HepG2 (cell line): ENCODE measurements around the gene ZNF48.

Source experiments
- FOSL1 ChIP-seq: sonication (generic); formaldehyde crosslinking; IDR thresholded peaks from 2 replicates; pipeline ENCODE4 v1.9.0; 2021; ENCODE audit warnings: missing genetic modification reagents, borderline replicate concordance
- GTF2F1 ChIP-seq: fragments of 150-350 bp; IDR thresholded peaks from 2 replicates; pipeline ENCODE4 v1.6.1; 2014; ENCODE audit warnings: low read length
- HNF4A ChIP-seq: sonication (generic); formaldehyde crosslinking; IDR thresholded peaks from 2 replicates; pipeline ENCODE4 v1.4.0; 2020; ENCODE audit warnings: missing genetic modification reagents
- ISX ChIP-seq: sonication (generic); formaldehyde crosslinking; conservative IDR thresholded peaks from 2 replicates; pipeline ENCODE4 v1.5.0; 2020; ENCODE audit warnings: missing genetic modification reagents
- JUND ChIP-seq: sonication (generic); formaldehyde crosslinking; IDR thresholded peaks from 2 replicates; pipeline ENCODE4 v1.8.0; 2022; ENCODE audit warnings: mild to moderate bottlenecking, missing genetic modification reagents
- KLF9 ChIP-seq: IDR thresholded peaks from 2 replicates; pipeline ENCODE4 v1.6.1; 2016; ENCODE audit warnings: low read depth
- SAFB2 ChIP-seq: sonication (generic); formaldehyde crosslinking; IDR thresholded peaks from 2 replicates; pipeline ENCODE4 v1.5.1; 2020; ENCODE audit warnings: missing genetic modification reagents, low read depth, mild to moderate bottlenecking, borderline replicate concordance
- SMARCE1 ChIP-seq: fragments of 450-650 bp; IDR thresholded peaks from 2 replicates; pipeline ENCODE4 v1.6.1; 2017; ENCODE audit warnings: borderline replicate concordance
- ZBTB43 ChIP-seq: sonication (generic); formaldehyde crosslinking; conservative IDR thresholded peaks from 2 replicates; pipeline ENCODE4 v1.4.0; 2020; ENCODE audit warnings: missing genetic modification reagents
- ZNF260 ChIP-seq: sonication (generic); formaldehyde crosslinking; IDR thresholded peaks from 2 replicates; pipeline ENCODE4 v1.4.0; 2020; ENCODE audit warnings: missing genetic modification reagents, low read depth, mild to moderate bottlenecking, borderline replicate concordance
- ZNF329 ChIP-seq: sonication (generic); formaldehyde crosslinking; IDR thresholded peaks from 2 replicates; pipeline ENCODE4 v1.9.0; 2021; ENCODE audit warnings: low read depth, mild to moderate bottlenecking, missing genetic modification reagents
- ZNF766 ChIP-seq: sonication (generic); formaldehyde crosslinking; IDR thresholded peaks from 2 replicates; pipeline ENCODE4 v1.5.0; 2020; ENCODE audit warnings: missing genetic modification reagents, borderline replicate concordance
- TF ChIP-seq, protein P1 (sequence below): sonication (generic); formaldehyde crosslinking; IDR thresholded peaks from 2 replicates; pipeline ENCODE4 v1.8.1; 2022; ENCODE audit warnings: low read depth, mild to moderate bottlenecking, missing genetic modification reagents

GRCh38 chr16:30379158-30379783 is 15.9 kb upstream of the ZNF48 start:
- TF ChIP-seq KLF9 (CRISPR knock-in tag) (no peak), ZBTB43 (no peak), SAFB2 (CRISPR knock-in tag) (0 out of 2 replicates have a peak, but pooled peaks have one; percentile 35), SMARCE1 (no peak), ZNF329 (CRISPR knock-in tag) (no peak), ISX (CRISPR knock-in tag) (no peak), ZNF766 (no peak), GTF2F1 (no peak), HNF4A (CRISPR knock-in tag) (no peak), FOSL1 (CRISPR knock-in tag) (no peak), ZNF260 (no peak), JUND (CRISPR knock-in tag) (no peak)
- TF ChIP-seq, protein P1, sequence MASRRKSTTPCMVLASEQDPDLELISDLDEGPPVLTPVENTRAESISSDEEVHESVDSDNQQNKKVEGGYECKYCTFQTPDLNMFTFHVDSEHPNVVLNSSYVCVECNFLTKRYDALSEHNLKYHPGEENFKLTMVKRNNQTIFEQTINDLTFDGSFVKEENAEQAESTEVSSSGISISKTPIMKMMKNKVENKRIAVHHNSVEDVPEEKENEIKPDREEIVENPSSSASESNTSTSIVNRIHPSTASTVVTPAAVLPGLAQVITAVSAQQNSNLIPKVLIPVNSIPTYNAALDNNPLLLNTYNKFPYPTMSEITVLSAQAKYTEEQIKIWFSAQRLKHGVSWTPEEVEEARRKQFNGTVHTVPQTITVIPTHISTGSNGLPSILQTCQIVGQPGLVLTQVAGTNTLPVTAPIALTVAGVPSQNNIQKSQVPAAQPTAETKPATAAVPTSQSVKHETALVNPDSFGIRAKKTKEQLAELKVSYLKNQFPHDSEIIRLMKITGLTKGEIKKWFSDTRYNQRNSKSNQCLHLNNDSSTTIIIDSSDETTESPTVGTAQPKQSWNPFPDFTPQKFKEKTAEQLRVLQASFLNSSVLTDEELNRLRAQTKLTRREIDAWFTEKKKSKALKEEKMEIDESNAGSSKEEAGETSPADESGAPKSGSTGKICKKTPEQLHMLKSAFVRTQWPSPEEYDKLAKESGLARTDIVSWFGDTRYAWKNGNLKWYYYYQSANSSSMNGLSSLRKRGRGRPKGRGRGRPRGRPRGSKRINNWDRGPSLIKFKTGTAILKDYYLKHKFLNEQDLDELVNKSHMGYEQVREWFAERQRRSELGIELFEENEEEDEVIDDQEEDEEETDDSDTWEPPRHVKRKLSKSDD, result no peak
